Uterus (tissue), 2 donors: ENCODE data around the gene FAM184A.

Experiments used
- POLR2A ChIP-seq, 2 donors: fragments of 450-650 bp; IDR thresholded peaks; one replicate each; pipeline ENCODE4 v1.6.1; 2016; ENCODE audit warnings: antibody characterized with exemption in 2 of 2, mild to moderate bottlenecking in 1 of 2, moderate library complexity in 1 of 2
- TF ChIP-seq, protein P1 (sequence below), 4 experiments: fragments of 200-600 bp in 2 of 4; fragments of 450-650 bp in 2 of 4; sonication (generic) in 2 of 4; IDR thresholded peaks; one replicate each; pipeline ENCODE4 v1.5.1; 2016 to 2019; ENCODE audit warnings: antibody characterized with exemption in 4 of 4, mild to moderate bottlenecking in 2 of 4, moderate library complexity in 1 of 4

DNA sequence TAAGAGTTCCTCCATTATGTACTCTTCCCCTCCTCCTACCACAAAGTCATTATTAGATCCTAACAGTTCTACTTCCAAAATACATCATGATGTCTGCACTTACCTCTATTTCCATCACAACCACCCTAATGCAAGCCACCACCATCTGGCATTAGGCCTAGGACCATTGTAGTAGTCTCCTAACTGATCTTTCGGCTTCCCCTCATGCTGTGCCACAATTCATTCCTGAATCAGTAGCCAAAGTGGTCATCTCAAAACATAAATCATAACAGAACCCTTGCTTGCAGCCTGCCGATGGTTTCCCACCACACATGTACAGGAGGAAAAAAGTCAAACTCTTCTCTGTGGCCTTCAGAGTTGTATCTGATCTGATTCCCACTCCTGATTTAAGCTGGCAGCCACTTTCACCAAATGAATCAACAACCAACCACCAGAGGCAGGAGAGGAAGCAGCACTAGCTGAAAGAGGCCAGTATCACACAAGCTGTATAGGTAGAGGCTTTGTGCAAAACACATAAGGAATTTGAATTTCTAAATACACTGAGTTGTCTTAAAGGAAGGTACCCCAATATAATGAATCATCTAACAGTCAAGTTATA is 26.1 kb downstream of the FAM184A start:
- TF ChIP-seq, protein P1, sequence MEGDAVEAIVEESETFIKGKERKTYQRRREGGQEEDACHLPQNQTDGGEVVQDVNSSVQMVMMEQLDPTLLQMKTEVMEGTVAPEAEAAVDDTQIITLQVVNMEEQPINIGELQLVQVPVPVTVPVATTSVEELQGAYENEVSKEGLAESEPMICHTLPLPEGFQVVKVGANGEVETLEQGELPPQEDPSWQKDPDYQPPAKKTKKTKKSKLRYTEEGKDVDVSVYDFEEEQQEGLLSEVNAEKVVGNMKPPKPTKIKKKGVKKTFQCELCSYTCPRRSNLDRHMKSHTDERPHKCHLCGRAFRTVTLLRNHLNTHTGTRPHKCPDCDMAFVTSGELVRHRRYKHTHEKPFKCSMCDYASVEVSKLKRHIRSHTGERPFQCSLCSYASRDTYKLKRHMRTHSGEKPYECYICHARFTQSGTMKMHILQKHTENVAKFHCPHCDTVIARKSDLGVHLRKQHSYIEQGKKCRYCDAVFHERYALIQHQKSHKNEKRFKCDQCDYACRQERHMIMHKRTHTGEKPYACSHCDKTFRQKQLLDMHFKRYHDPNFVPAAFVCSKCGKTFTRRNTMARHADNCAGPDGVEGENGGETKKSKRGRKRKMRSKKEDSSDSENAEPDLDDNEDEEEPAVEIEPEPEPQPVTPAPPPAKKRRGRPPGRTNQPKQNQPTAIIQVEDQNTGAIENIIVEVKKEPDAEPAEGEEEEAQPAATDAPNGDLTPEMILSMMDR (IDR thresholded peaks at IDR 0.05): no peak
- TF ChIP-seq POLR2A (IDR thresholded peaks at IDR 0.05): no peak
